Erythroblast (primary cell): Measurements from ENCODE around the gene INSYN2B.

Experiments used
- GATA1 ChIP-seq: IDR thresholded peaks from 2 replicates; pipeline ENCODE4 v1.6.1; 2011; ENCODE audit warnings: low read depth, mild to moderate bottlenecking, control low read depth, low read length, moderate library complexity
- POLR2A ChIP-seq: IDR thresholded peaks from 2 replicates; pipeline ENCODE4 v1.6.1; 2011; ENCODE audit warnings: mild to moderate bottlenecking, low read length

DNA sequence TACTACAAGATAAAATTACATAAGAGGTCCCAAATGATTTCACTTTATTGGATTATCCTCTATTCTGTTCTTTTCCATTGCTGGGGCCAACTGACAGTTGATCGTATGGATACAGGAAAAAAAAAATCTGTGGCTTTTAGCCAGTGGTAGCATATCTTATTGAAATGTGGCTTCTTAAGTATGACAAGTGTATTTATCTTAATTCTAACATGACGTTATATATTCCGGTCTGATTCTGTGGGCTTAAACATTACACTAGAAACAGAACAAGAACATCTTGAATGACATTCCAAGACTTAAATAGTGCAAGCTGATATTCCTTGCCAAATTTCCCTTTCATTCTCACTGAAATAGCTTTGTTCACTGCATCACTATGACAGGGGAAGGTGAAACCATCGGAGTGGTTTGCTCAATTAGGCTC is 117.9 kb downstream of the INSYN2B start:
- TF ChIP-seq POLR2A (no peak), GATA1 (no peak)
